ENCODE data around the gene SNRK. TPM values are rescaled to one million over a fixed set of nuclear protein-coding genes. Genes with fewer than 3 reads are reported as not detected.

The SNRK gene
- total and polyA plus RNA-seq, 10 donors = 12.0 to 121 (median 99.2) TPM

DNA sequence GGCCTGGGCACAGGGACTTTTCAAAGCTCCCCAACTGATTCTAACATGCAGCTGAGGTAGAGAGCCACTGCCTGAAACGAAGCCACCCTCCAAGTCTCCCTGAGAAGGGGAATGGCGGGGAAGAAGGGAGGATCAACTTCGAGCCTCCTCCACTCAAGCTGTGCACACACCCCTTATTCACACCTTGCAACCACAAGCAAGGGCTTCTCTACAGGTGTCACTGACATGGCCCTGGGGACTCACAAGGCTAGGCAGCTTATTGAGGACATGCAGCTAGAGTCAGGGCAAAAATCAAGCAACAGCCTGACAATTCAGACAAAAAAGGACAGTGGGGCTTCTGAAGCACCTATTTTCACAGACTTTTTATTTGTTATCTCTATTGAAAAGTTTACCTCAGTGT is 85.2 kb downstream of the SNRK start:
- no peak overlapping the region for H3K27ac ChIP-seq
- WGBS, 5 donors = 77 to 97% (median 83%) methylated on average over 3 of the region's 3 CpGs
- H3K4me1 ChIP-seq = peaks cover 0 to 41% (median 0%) of the 10 kb centered on the region in 6 donors
- intact Hi-C loops (cut with DNase I; ENCODE audit: low total_unique reads) = no loop called here
- H3K36me3 ChIP-seq = peaks cover 0 to 3% (median 0%) of the 10 kb centered on the region in 6 donors
- no peak for DNase-seq
- H3K4me3 ChIP-seq = no peak overlapping the region
- H3K27me3 ChIP-seq (replicated peaks in 1 of 7) = no peaks in the 10 kb centered on the region
- H3K9me3 ChIP-seq = no peaks in the 10 kb centered on the region
- TF ChIP-seq POLR2AphosphoS5 (IDR thresholded peaks at IDR 0.05) (no peak), POLR2A (IDR thresholded peaks at IDR 0.05) (no peak)
- TF ChIP-seq, protein P1, sequence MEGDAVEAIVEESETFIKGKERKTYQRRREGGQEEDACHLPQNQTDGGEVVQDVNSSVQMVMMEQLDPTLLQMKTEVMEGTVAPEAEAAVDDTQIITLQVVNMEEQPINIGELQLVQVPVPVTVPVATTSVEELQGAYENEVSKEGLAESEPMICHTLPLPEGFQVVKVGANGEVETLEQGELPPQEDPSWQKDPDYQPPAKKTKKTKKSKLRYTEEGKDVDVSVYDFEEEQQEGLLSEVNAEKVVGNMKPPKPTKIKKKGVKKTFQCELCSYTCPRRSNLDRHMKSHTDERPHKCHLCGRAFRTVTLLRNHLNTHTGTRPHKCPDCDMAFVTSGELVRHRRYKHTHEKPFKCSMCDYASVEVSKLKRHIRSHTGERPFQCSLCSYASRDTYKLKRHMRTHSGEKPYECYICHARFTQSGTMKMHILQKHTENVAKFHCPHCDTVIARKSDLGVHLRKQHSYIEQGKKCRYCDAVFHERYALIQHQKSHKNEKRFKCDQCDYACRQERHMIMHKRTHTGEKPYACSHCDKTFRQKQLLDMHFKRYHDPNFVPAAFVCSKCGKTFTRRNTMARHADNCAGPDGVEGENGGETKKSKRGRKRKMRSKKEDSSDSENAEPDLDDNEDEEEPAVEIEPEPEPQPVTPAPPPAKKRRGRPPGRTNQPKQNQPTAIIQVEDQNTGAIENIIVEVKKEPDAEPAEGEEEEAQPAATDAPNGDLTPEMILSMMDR (IDR thresholded peaks at IDR 0.05 in 8 of 11, conservative IDR thresholded peaks at IDR 0.05 in 3 of 11) = no peak

DNA sequence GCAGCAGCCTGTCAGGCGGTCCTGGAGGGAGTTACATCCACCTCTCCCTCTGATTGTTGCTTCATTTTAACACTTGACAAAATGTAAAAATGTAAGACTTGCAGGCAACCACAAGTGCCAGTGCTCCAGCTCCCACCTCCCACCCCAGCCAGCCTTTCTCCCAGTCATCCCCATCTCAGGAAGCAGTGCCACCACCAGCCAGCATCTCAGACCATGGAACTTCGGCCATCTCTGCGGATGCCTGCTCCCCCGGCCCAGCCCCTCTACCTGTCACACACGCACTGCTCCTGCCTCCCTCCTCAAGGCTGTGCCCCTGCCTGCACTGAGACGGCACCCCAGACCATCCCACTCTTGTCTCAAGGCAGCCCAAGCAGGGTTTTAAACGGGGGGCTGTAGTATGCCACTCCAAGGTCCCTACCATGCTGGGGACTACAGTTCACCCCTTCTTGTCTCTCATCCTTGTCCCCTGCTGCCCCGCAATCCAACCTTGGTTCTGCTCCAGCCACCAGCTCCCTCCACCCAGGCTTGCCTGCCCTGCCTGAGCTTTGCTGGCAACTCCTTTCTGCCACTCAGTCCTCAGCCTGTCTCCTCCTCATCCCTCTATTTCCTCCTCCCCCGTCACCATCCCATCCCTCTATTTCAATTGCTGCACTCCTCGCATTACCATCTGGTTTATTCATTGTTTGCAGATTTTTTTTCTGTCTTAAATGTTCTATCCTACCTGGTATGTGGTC is 85.8 kb downstream of the SNRK start:
- H3K4me1 ChIP-seq = peaks cover 0 to 37% (median 0%) of the 10 kb centered on the region in 6 donors
- no peaks in the 10 kb centered on the region for H3K36me3 ChIP-seq
- no peak for TF ChIP-seq POLR2A (IDR thresholded peaks at IDR 0.05)
- no peak overlapping the region for H3K4me3 ChIP-seq
- H3K27me3 ChIP-seq (replicated peaks in 1 of 7) = no peaks in the 10 kb centered on the region
- 91 to 95% (median 94%) methylated on average over 10 of the region's 10 CpGs for WGBS, 5 donors
- no peak for DNase-seq
- intact Hi-C loops (cut with DNase I; ENCODE audit: low total_unique reads) = no loop called here
- no peaks in the 10 kb centered on the region for H3K9me3 ChIP-seq
- no peak overlapping the region for H3K27ac ChIP-seq

DNA sequence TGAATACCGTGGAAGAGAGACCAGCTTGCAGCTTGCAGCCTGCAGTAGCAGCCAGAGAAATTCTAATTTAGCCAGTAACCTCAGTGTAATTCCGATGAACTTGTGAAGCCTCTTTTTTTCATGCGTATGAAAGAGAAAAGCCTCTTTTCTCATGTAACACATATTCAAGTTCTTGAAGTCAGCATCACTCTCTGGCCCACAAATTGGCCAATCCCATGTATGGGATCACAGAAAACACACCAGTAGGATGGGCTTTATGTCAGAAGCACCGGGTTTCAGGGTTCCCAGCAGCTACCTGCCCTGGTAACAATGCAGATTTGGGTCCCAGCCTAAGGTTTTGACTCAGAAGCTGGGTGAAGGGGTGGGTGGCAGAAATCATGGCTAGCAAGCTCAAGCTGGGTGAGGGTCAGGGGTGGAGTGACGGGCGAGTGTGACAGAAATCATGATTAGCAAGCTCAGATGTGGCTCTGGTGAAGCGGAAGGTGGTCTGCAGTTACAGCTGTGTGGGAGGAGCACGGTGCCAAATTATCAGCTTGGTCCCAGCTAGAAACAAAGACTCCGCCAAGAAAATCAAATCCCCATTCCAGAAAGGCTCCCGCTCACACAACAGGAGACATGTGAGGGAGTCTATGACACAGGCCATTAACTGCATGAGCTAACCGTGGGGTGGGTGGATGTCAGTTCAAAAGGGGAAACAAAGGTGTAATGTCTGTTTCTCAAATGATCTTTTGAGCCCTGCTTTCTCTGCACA is 86.6 kb downstream of the SNRK start:
- H3K27ac ChIP-seq = no peak overlapping the region
- intact Hi-C loops (cut with DNase I; ENCODE audit: low total_unique reads) = no loop called here
- WGBS, 5 donors = 89 to 95% (median 91%) methylated on average over 11 of the region's 11 CpGs
- no peak for DNase-seq
- no peak overlapping the region for H3K4me3 ChIP-seq
- H3K27me3 ChIP-seq (replicated peaks in 1 of 7) = no peaks in the 10 kb centered on the region
- peaks cover 2 to 43% (median 3%) of the 10 kb centered on the region in 6 donors for H3K4me1 ChIP-seq
- no peaks in the 10 kb centered on the region for H3K36me3 ChIP-seq
- no peak for TF ChIP-seq POLR2AphosphoS5 (IDR thresholded peaks at IDR 0.05)
- no peaks in the 10 kb centered on the region for H3K9me3 ChIP-seq

DNA sequence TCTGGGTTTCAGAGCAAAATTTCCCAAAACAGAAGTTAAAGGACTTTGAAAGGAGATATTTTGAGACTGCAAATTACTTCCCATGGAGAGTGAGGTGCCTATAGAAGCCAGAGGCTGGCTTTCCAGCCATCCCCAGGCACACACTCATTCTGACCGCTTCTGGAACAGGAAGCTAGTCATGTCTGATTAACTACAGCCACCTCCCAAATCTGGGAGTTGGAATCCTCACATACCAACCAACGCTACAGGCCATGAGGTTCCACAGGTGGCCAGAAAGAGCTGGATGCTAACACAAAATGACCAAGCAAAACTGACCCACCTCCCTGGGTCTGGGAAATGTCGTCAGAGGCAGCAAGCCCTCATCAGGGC is 87.2 kb downstream of the SNRK start:
- WGBS, 5 donors = 82 to 95% (median 88%) methylated on average over 3 of the region's 3 CpGs
- TF ChIP-seq POLR2AphosphoS5 (IDR thresholded peaks at IDR 0.05) = no peak
- no peak for TF ChIP-seq POLR2A (IDR thresholded peaks at IDR 0.05)
- TF ChIP-seq, protein P1 (IDR thresholded peaks at IDR 0.05 in 8 of 11, conservative IDR thresholded peaks at IDR 0.05 in 3 of 11) = no peak
- intact Hi-C loops (cut with DNase I; ENCODE audit: low total_unique reads) = no loop called here
- Histone ChIP-seq H3K36me3 (no peaks in the 10 kb centered on the region), H3K27ac (no peak overlapping the region), H3K4me3 (no peak overlapping the region), H3K4me1 (peaks cover 2 to 46% (median 6%) of the 10 kb centered on the region in 6 donors), H3K9me3 (no peaks in the 10 kb centered on the region), H3K27me3 (replicated peaks in 1 of 7) (no peaks in the 10 kb centered on the region)
- no peak for DNase-seq
